ENCODE measurements around the gene RASGRP2. TPM values are rescaled to one million over a fixed set of nuclear protein-coding genes. Genes with fewer than 3 reads are reported as not detected.

RASGRP2 gene
- total and polyA plus RNA-seq, 2 of the 8 experiments (the other 6 are each of a cell fraction or from before 2014, with no cell fraction given): 40.6 to 45.7 TPM

- no peak overlapping the region for H3K14ac ChIP-seq (ENCODE audit: insufficient read length)
- H2AK5ac ChIP-seq (ENCODE audit: low read depth, low read length): no peak overlapping the region
- no peak overlapping the region for H2BK20ac ChIP-seq (ENCODE audit: low read length)
- H3K9ac ChIP-seq (replicated peaks in 1 of 4; ENCODE audit: extremely low read depth in 1 of 4, low read depth in 3 of 4, low read length in 3 of 4): no peak overlapping the region
- no peaks in the 10 kb centered on the region for H3K23me2 ChIP-seq (ENCODE audit: low read depth, low read length)
- H3K4me1 ChIP-seq (replicated peaks in 1 of 4; ENCODE audit: control insufficient read depth in 3 of 4, insufficient read depth in 4 of 4, low read length in 3 of 4): no peaks in the 10 kb centered on the region
- H3K4ac ChIP-seq (replicated peaks; ENCODE audit: insufficient read length, low read depth, low read length): no peak overlapping the region
- H3K9me3 ChIP-seq (ENCODE audit: insufficient read depth in 2 of 2, low read depth in 1 of 2, low read length in 1 of 2): no peaks in the 10 kb centered on the region
- no peak overlapping the region for H2BK120ac ChIP-seq (replicated peaks; ENCODE audit: low read depth, low read length)
- H3K27ac ChIP-seq (ENCODE audit: low read depth, low read length): no peak overlapping the region
- H2BK15ac ChIP-seq (ENCODE audit: low read length): no peak overlapping the region
- H4K8ac ChIP-seq (ENCODE audit: extremely low read depth, insufficient read depth, low read length): no peak overlapping the region
- DNase-seq (ENCODE audit: low read depth in 1 of 2, low spot score in 2 of 2): no peak
- H2AFZ ChIP-seq (ENCODE audit: low read length): no peak overlapping the region
- no peak overlapping the region for H4K91ac ChIP-seq (replicated peaks; ENCODE audit: insufficient read length, low read length)
- no peak overlapping the region for H2BK5ac ChIP-seq (ENCODE audit: low read depth, low read length)
- H3K27me3 ChIP-seq (replicated peaks in 1 of 4; ENCODE audit: control insufficient read depth in 3 of 4, extremely low read depth in 1 of 4, insufficient read depth in 3 of 4, low read length in 3 of 4): no peaks in the 10 kb centered on the region
- H3K79me2 ChIP-seq (ENCODE audit: control insufficient read depth in 1 of 2, insufficient read depth in 2 of 2, low read length in 2 of 2): no peaks in the 10 kb centered on the region
- no peaks in the 10 kb centered on the region for H3K79me1 ChIP-seq (ENCODE audit: low read depth, low read length)
- POLR2A ChIA-PET (ENCODE audit: partially characterized antibody): interaction anchor here (0.8 to 2.1 kb wide), 9 partner anchors 10 to 253 kb away, joined by 3 to 6 read pairs (median 3); partner anchors contain the start of gene SF1
- H4K5ac ChIP-seq (ENCODE audit: insufficient read length, low read depth, low read length): no peak overlapping the region
- H3K56ac ChIP-seq (replicated peaks; ENCODE audit: insufficient read length, low read depth, low read length): no peak overlapping the region
- CTCF ChIA-PET (ENCODE audit: partially characterized antibody): interaction anchor here (0.6 to 5.2 kb wide), 17 partner anchors 10 to 433 kb away, joined by 3 to 31 read pairs (median 3); partner anchors contain the start of genes CDC42BPG, MAP4K2, MEN1 and SF1
- no peak overlapping the region for H3K23ac ChIP-seq (ENCODE audit: insufficient read length)
- H3K36me3 ChIP-seq (ENCODE audit: control insufficient read depth in 2 of 4, insufficient read depth in 4 of 4, low read length in 3 of 4): no peaks in the 10 kb centered on the region
- no peak for FAIRE-seq
- H2BK12ac ChIP-seq (ENCODE audit: low read depth, low read length): no peak overlapping the region
- peaks cover 0 to 3% of the 10 kb centered on the region in 2 experiments for H4K20me1 ChIP-seq (replicated peaks in 1 of 2; ENCODE audit: control insufficient read depth in 1 of 2, insufficient read depth in 2 of 2, low read length in 2 of 2)
- WGBS, 2 experiments (ENCODE audit: extremely low coverage in 1 of 2, insufficient coverage in 1 of 2, insufficient read length in 1 of 2, insufficient replicate concordance in 2 of 2, low coverage in 1 of 2, low lambda C conversion rate in 2 of 2, missing lambda C conversion rate in 1 of 2): 82% methylated on average over 9 of the region's 9 CpGs; no CpG with 5 or more reads in 1 of the 2 experiments
- H3K4me3 ChIP-seq (ENCODE audit: extremely low read depth in 1 of 4, insufficient read depth in 2 of 4, low read depth in 3 of 4, low read length in 4 of 4): no peak overlapping the region
- no peak overlapping the region for H3K4me2 ChIP-seq (ENCODE audit: insufficient read depth in 1 of 2, low read depth in 2 of 2, low read length in 2 of 2)
- no peak overlapping the region for H3K18ac ChIP-seq (ENCODE audit: extremely low read depth, low read length)
- TF ChIP-seq POU5F1 (IDR thresholded peaks at IDR 0.05; ENCODE audit: low read depth, low read length) (no peak), CREB1 (IDR thresholded peaks at IDR 0.05) (no peak), GTF2F1 (IDR thresholded peaks at IDR 0.05; ENCODE audit: borderline replicate concordance, low read depth, low read length) (no peak), RAD21 (IDR thresholded peaks at IDR 0.05 in 1 of 2, conservative IDR thresholded peaks at IDR 0.05 in 1 of 2; ENCODE audit: low read depth in 2 of 2, low read length in 2 of 2) (no peak), SP4 (IDR thresholded peaks at IDR 0.05; ENCODE audit: low read length) (no peak), MAFK (IDR thresholded peaks at IDR 0.05; ENCODE audit: low read depth, low read length) (no peak), RXRA (IDR thresholded peaks at IDR 0.05; ENCODE audit: insufficient read depth, low read depth, low read length) (no peak), BRCA1 (IDR thresholded peaks at IDR 0.05; ENCODE audit: low read depth, low read length) (no peak), RBBP5 (IDR thresholded peaks at IDR 0.05; ENCODE audit: borderline replicate concordance, low read depth, low read length) (no peak), CEBPB (IDR thresholded peaks at IDR 0.05; ENCODE audit: low read depth, low read length) (no peak), ASH2L (IDR thresholded peaks at IDR 0.05; ENCODE audit: low read length) (no peak), BCL11A (IDR thresholded peaks at IDR 0.05; ENCODE audit: low read depth in 2 of 2, low read length in 2 of 2) (no peak), KDM4A (IDR thresholded peaks at IDR 0.05; ENCODE audit: low read depth, low read length, severe bottlenecking) (no peak)
These were observed 44.6 kb upstream of the RASGRP2 start for GRCh38 chr11:64788321-64789215.
